PC-9 (cell line): ENCODE measurements around the gene VWA5B2.

ENCODE experiments used
- EZH2 ChIP-seq: fragments of 200-600 bp; sonication (generic); IDR thresholded peaks from 2 replicates; pipeline ENCODE4 v1.8.0; 2017; ENCODE audit warnings: antibody characterized with exemption, low read depth
- TF ChIP-seq, protein P1 (sequence below): fragments of 200-600 bp; sonication (generic); conservative IDR thresholded peaks from 2 replicates; pipeline ENCODE4 v1.6.1; 2017; ENCODE audit warnings: mixed run types, antibody characterized with exemption, mild to moderate bottlenecking, moderate library complexity

DNA sequence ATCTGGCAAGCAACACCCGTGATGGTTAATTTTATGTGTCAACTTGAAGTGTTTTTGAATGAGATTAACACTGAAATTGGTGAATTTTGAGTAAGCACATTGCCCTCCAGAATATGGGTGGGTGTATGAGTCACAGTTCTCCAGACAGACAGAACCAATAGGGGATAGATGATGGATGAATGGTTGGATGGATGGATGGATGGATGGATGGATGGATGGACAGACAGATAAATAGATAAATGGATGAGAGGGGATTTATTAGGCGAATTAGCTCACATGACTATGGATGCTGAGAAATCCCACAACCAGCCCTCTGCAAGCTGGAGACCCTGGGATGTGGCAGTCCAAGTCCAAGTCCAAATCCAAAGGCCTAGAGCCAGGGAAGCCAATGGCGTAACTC, 5.4 kb upstream of the VWA5B2 start:
- TF ChIP-seq, protein P1, sequence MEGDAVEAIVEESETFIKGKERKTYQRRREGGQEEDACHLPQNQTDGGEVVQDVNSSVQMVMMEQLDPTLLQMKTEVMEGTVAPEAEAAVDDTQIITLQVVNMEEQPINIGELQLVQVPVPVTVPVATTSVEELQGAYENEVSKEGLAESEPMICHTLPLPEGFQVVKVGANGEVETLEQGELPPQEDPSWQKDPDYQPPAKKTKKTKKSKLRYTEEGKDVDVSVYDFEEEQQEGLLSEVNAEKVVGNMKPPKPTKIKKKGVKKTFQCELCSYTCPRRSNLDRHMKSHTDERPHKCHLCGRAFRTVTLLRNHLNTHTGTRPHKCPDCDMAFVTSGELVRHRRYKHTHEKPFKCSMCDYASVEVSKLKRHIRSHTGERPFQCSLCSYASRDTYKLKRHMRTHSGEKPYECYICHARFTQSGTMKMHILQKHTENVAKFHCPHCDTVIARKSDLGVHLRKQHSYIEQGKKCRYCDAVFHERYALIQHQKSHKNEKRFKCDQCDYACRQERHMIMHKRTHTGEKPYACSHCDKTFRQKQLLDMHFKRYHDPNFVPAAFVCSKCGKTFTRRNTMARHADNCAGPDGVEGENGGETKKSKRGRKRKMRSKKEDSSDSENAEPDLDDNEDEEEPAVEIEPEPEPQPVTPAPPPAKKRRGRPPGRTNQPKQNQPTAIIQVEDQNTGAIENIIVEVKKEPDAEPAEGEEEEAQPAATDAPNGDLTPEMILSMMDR, result no peak
- TF ChIP-seq EZH2, result no peak
